A673 (cell line): ENCODE measurements around the gene TMEM91. TPM values are rescaled to one million over a fixed set of nuclear protein-coding genes. Genes with fewer than 3 reads are reported as not detected.

Experiments used
- BruUV-seq: library from RNA; stranded (reverse); fragments of 400-500 nt; replicated peaks from 2 replicates; lab custom pipeline; 2021; lab: Mats Ljungman, UMichigan
- CTCF ChIA-PET: fragments of 300-600 bp; sonication (Branson Sonifier 250); formaldehyde crosslinking; loops from one replicate; lab custom pipeline; 2022; ENCODE audit warnings: antibody characterized with exemption; lab: Charles Lee
- POLR2A ChIA-PET: fragments of 300-600 bp; sonication (Branson Sonifier 250); formaldehyde crosslinking; loops from one replicate; lab custom pipeline; 2022; ENCODE audit warnings: antibody characterized with exemption; ENCODE audit not compliant: low non-redundant PET; lab: Charles Lee
- DNase-seq: peaks from one replicate; pipeline ENCODE4 v3.0.0-alpha.2; 2015; ENCODE audit warnings: low spot score
- H3K27ac ChIP-seq: fragments of 200-600 bp; sonication (generic); 2 replicates; pipeline ENCODE4 v1.5.1; 2016; ENCODE audit warnings: mixed run types, low read depth, mild to moderate bottlenecking, mixed read lengths, antibody characterized with exemption, low read length; ENCODE audit not compliant: poor library complexity, severe bottlenecking
- H3K27me3 ChIP-seq: fragments of 200-600 bp; sonication (generic); replicated peaks from 2 replicates; pipeline ENCODE4 v1.6.1; 2017; ENCODE audit warnings: mixed run types, low read depth, mild to moderate bottlenecking, mixed read lengths, antibody characterized with exemption, low read length; ENCODE audit not compliant: insufficient read depth, poor library complexity
- H3K36me3 ChIP-seq: fragments of 200-600 bp; sonication (generic); 2 replicates; pipeline ENCODE4 v1.6.1; 2016; ENCODE audit warnings: mixed run types, mild to moderate bottlenecking, mixed read lengths, antibody characterized with exemption, low read length; ENCODE audit not compliant: insufficient read depth, poor library complexity, severe bottlenecking
- H3K4me1 ChIP-seq: fragments of 200-600 bp; sonication (generic); 2 replicates; pipeline ENCODE4 v1.6.1; 2017; ENCODE audit warnings: mixed run types, mild to moderate bottlenecking, mixed read lengths, antibody characterized with exemption, low read length; ENCODE audit not compliant: insufficient read depth, poor library complexity, severe bottlenecking
- H3K4me3 ChIP-seq: fragments of 200-600 bp; sonication (generic); 2 replicates; pipeline ENCODE4 v1.5.1; 2016; ENCODE audit warnings: low read depth, mixed run types, mild to moderate bottlenecking, mixed read lengths, low read length; ENCODE audit not compliant: poor library complexity, severe bottlenecking
- H3K9me3 ChIP-seq: fragments of 200-600 bp; sonication (generic); 2 replicates; pipeline ENCODE4 v1.6.1; 2016; ENCODE audit warnings: mixed run types, low read depth, mild to moderate bottlenecking, mixed read lengths, antibody characterized with exemption, low read length; ENCODE audit not compliant: poor library complexity, severe bottlenecking
- CTCF ChIP-seq: fragments of 300-800, 200-600 bp; sonication (generic); conservative IDR thresholded peaks from 2 replicates; pipeline ENCODE4 v1.5.1; 2017; ENCODE audit warnings: low read depth, mild to moderate bottlenecking, antibody characterized with exemption, low read length, moderate library complexity, mixed read lengths
- EZH2 ChIP-seq: fragments of 200-600 bp; sonication (generic); IDR thresholded peaks from 2 replicates; pipeline ENCODE4 v1.6.1; 2017; ENCODE audit warnings: borderline replicate concordance, low read depth, mild to moderate bottlenecking, mixed read lengths, antibody characterized with exemption, low read length; ENCODE audit not compliant: poor library complexity, severe bottlenecking
- intact Hi-C: fragments of 100-400 bp; cut with micrococcal nuclease; formaldehyde crosslinking; loops from one replicate; pipeline ENCODE4 v1.10.0; 2022; ENCODE audit not compliant: unreplicated experiment
- total RNA-seq: library from RNA; stranded (reverse); gene quantifications from 2 replicates; pipeline ENCODE4 v1.2.3, GENCODE V29; 2021

Gene TMEM91
- total RNA-seq, 1 experiment from 2014 or later, result 4.9 TPM

GRCh38 chr19:41352609-41353465, 23.5 kb upstream of the TMEM91 start:
- intact Hi-C loops, result no loop called here
- peak overlapping the region; percentile 80 for H3K27ac ChIP-seq
- ChIA-PET CTCF (interaction anchor here (1.0 to 1.1 kb wide), 2 partner anchors 148 to 210 kb away, joined by 3 read pairs; no protein-coding TSS in a partner anchor), POLR2A (interaction anchor here (0.6 kb wide), 1 partner anchor 11 kb away, joined by 3 read pairs; the partner anchor contains the start of gene B9D2)
- BruUV-seq, result no TSS peak
- no peaks in the 10 kb centered on the region for H3K27me3 ChIP-seq
- no peak for TF ChIP-seq EZH2
- peak; percentile 68 for TF ChIP-seq CTCF
- H3K9me3 ChIP-seq, result no peaks in the 10 kb centered on the region
- peaks cover 4% of the 10 kb centered on the region for H3K36me3 ChIP-seq
- H3K4me1 ChIP-seq, result peaks cover 11% of the 10 kb centered on the region
- H3K4me3 ChIP-seq, result peak overlapping the region; percentile 98
- DNase-seq, result peak; percentile 62

- H3K4me3 ChIP-seq, result peak within 1 kb of the TSS; percentile 98
- TF ChIP-seq EZH2 (no peak), CTCF (peak; percentile 95)
- ChIA-PET CTCF (interaction anchor here (1.0 to 1.1 kb wide), 2 partner anchors 149 to 210 kb away, joined by 3 read pairs; no protein-coding TSS in a partner anchor), POLR2A (interaction anchor here (0.6 kb wide), 1 partner anchor 10 kb away, joined by 3 read pairs; the partner anchor contains the start of gene B9D2)
- no peaks in the 10 kb centered on the region for H3K36me3 ChIP-seq
- H3K27ac ChIP-seq, result peak within 1 kb of the TSS; percentile 80
- no peaks in the 10 kb centered on the region for H3K27me3 ChIP-seq
- intact Hi-C loops, result no loop called here
- DNase-seq, result peak; percentile 89
- no peaks in the 10 kb centered on the region for H3K9me3 ChIP-seq
- BruUV-seq, result TSS peak; percentile 90
- peaks cover 11% of the 10 kb centered on the region for H3K4me1 ChIP-seq
These were observed 22.6 kb upstream of the TMEM91 start, which contains the start of gene TGFB1 for GRCh38 chr19:41353466-41354342. TGFB1 (minus strand) TSS chr19:41353922; CDS start chr19:41353044, 878 bp downstream.

GRCh38 chr19:41354343-41354953, 21.9 kb upstream of the TMEM91 start:
- no peaks in the 10 kb centered on the region for H3K36me3 ChIP-seq
- no TSS peak for BruUV-seq
- ChIA-PET CTCF (interaction anchor here (0.5 to 0.6 kb wide), 2 partner anchors 11 to 601 kb away, joined by 3 read pairs; no protein-coding TSS in a partner anchor), POLR2A (no interaction called here)
- H3K9me3 ChIP-seq, result no peaks in the 10 kb centered on the region
- TF ChIP-seq CTCF (0 out of 2 replicates have a peak, but pooled peaks have one; percentile 22), EZH2 (no peak)
- H3K27me3 ChIP-seq, result no peaks in the 10 kb centered on the region
- DNase-seq, result no peak
- peak overlapping the region; percentile 98 for H3K4me3 ChIP-seq
- H3K27ac ChIP-seq, result peak overlapping the region; percentile 80
- peaks cover 11% of the 10 kb centered on the region for H3K4me1 ChIP-seq
- intact Hi-C loops, result no loop called here
